HG03108 (cell line): ENCODE results near the gene SLC2A2.
"Not testable (repeated sequence)": the region's sequence is repeated elsewhere in the genome, so short reads cannot be mapped to it uniquely, and the experiment has no call there.

Experiments used
- ATAC-seq: cut with Tn5 transposase; IDR thresholded peaks from one replicate; pipeline ENCODE4 v1.9.1; 2021; ENCODE audit warnings: moderate library complexity; ENCODE audit not compliant: unreplicated experiment

The SLC2A2 gene

DNA sequence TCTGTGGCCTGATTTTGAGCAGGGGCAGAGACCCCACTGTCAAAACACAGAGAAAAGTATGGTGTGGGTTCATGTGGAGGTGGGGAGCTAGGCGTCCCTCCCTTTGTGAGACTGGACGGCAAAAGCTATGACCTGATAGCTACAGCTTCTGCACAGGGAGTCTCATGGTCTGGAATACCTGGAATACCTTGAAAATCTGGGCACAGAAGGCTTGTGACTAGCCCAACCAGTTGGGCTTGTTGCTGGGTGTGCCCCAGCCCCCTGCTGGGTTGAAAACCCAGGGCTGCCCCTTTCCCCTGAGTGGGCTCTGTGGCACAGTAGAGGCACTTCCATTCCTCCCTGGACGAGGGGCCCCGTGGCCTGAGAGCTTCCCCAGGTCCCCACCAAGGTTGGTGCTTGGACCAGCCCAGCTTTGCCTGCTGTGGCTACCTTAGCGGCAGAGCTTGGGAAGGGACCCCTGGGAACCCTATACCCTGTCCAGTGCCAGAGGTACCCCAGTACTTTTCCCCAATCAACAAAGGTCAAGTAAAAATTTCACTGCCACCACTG, 37.3 kb downstream of the SLC2A2 start:
- ATAC-seq: no peak

DNA sequence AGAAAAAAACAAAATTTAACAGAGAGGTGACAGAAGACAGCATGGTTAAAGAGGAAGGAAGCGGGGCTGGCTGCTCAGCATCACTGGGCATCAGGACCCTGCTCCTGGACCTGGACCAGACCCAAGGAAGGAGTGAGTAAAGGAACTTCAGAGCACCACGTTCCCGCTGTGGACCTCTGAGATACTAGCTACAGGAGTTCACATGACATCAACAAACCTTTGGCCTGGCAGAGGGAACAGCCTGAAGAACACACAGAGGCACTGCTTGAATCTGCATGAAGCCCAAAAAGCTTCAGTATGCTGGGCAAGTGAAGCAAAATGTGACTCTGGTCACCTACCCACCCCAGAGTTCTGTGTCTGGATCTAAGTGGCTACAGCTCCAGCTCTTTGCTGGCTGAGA, 38.1 kb downstream of the SLC2A2 start:
- no peak for ATAC-seq

DNA sequence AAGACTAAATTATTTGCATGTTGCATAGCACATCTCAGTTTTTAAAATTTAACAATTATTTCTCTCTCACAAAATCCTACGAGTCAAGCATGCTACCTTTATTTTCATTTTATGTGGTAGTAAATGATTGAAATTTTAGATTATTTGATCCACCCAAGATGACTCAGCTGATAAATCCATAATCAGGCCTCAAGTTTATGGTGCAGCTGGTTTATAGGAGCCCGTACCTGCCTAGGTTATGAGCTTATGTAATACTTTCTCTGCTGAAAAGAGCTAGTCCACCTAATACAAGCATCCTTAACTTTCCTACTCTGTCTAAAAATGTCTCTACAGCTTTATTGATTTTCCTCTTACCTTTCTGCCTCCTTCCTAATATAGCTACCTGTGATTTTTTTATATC, 41.2 kb downstream of the SLC2A2 start:
- ATAC-seq: no peak

DNA sequence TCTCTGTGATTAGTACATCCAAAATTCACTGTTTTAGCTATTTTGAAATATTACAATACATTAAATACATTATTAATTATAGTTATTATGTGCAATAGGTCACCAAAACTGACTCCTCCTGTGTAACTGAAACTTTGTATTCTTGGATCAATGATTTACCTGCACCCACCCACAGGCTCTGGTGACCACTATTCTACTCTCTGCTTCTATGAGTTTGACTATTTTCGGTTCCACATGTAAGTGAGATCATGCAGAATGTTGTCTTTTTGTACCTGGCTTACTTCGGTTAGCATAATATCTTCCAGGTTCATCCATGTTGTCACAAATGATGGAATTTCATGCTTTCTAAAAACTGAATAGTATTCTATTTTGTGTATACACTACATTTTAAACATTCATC, 43.8 kb downstream of the SLC2A2 start:
- peak; percentile 98 for ATAC-seq

DNA sequence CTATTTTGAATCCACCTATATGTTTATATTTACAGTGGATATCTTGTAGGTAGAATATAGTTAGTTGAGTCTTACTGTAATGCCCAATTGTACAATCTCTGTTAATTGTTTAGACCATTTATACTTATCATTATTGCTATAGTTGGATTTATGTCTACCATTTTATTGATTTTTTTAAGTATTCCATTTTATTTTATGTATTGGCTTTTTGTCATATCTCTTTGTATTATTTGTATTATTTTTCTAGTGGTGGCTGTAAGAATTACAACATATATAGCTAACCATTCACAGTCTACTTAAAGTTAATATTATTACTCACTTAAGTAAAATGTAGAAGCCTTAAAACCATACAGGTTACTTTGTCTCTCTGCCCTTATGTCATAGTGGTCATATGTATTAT, 46.1 kb downstream of the SLC2A2 start:
- ATAC-seq: no peak

DNA sequence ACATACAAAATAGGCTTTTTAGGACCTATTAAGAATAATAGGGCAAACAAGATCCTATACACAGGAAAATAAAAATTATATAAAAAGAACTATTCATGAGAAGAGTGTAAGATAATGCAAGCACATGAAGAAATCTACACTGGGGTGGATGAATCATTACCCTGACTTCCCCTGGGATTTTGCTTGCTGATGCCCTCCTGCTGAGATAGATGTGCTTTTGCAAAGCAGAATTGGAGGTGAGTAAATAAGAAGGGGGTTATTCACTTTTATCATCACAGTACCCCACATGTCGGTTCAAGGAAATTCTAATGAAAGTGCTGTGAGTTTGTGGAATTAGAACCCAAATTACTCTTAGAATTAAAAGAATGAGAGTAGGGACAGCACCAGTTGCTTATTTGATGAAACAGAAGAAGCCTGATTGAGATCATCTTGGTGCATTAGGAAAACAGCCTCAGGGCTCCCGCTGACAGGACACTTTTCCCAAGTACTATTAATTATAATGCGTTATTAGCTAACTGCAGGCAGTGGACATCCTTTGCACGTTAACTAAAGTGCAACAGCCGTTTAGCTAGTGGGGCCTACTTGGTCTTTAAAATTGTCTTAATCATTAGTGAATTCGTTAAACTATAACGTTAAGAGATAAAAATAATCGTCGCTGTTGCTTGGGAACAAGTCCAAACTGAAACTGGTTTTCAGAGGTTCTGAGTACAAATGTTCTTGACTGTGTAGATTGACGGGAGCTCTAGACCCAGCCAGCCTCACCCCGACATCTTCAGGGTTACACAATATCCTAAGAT, 48.4 kb downstream of the SLC2A2 start:
- ATAC-seq: no peak

DNA sequence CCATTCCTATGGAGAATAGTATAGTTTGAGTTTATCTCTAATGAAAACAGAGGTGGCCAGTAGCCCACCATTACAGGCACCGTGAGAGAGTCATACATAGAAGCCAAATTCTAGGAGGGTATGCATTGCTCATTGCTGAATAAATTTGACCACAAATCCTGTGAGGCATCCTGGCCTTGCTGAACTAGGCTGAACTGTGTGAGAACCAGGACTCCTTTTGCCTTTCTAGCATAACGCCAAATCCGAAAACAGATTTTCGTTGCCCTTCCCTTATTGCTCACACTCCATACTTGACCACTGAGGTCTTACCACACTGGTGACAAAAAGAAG, 50.4 kb downstream of the SLC2A2 start:
- no peak for ATAC-seq

GRCh38 chr3:170975283-170976189, 51.0 kb downstream of the SLC2A2 start:
- no peak for ATAC-seq

DNA sequence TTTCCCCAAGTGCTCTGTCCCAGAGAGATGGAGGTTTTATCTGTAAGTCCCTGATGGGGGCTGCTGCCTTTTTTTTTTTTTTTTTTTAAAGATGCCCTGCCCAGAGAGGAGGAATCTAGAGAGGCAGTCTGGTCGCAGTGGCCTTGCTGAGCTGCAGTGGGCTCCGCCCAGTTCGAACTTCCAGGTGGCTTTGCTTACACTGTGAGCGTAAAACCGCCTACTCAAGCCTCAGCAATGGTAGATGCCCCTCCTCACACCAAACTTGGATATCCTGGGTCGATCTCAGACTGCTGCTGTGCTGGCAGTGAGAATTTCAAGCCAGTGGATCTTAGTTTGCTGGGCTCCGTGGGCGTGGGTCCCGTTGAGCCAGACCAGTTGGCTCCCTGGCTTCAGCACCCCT, 51.6 kb downstream of the SLC2A2 start:
- no peak for ATAC-seq

- not testable (repeated sequence) for ATAC-seq
These were observed 53.6 kb downstream of the SLC2A2 start for GRCh38 chr3:170972917-170973316.

GRCh38 chr3:170967126-170967525, 59.4 kb downstream of the SLC2A2 start:
- ATAC-seq: no peak

DNA sequence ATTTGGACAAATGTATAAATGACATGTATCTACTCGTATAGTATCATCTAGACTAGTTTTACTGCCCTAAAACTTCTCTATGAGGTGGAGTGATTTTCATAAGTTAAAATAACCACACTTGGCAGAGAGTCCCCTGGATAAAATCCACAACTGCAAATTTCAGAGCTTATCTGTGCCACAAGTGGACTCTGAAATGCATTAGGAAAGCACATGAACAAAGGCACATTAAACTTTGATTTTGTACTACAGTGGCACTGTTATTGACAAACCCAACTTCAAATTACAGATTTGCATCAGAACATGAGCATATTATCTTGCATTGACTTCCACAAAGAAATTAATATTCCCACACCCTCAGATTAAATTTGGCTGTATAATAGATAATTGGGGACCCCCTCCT, 60.0 kb downstream of the SLC2A2 start:
- no peak for ATAC-seq

GRCh38 chr3:170962411-170962810, 64.1 kb downstream of the SLC2A2 start:
- ATAC-seq: no peak

GRCh38 chr3:170961616-170962400, 64.7 kb downstream of the SLC2A2 start:
- ATAC-seq: no peak

DNA sequence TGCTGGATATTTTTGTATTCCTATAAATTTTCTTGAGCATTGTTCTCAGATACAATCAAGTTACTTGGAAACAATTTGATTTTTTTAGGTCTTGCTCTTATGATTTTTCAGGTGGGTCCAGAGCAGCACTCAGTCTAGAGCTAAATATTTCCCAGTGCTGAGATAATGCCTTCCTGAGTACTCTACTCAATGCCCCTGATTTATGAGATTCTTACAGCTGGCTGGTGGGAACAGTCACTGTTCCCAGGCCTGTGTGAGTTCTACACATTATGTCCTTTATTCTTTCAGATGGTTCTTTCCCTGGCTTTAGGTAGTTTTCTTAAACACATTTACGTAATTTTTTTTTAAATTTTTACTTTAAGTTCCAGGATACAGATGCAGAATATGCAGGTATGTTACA, 67.1 kb downstream of the SLC2A2 start:
- no peak for ATAC-seq

- no peak for ATAC-seq
These were observed 69.9 kb downstream of the SLC2A2 start for GRCh38 chr3:170956647-170957046.

DNA sequence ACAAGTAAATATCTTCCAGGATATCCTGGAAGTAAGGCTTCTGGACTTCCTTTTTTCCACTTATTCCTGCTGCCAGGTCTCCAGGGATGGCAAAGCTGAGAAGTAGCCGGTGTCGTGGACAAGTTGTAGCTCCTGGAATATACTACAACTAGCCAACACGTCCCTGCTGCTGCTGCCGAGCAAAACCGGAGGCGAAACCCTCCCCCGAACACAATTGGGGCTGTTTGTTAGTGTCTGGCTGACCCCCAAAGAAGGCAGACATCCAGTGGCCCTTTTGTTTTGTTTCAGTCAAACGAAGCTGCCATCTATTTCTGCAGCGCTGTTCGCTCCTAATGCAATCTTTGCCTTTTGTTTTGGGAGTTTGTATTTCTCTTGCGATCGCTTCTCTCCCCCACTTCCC, 72.8 kb downstream of the SLC2A2 start:
- no peak for ATAC-seq

DNA sequence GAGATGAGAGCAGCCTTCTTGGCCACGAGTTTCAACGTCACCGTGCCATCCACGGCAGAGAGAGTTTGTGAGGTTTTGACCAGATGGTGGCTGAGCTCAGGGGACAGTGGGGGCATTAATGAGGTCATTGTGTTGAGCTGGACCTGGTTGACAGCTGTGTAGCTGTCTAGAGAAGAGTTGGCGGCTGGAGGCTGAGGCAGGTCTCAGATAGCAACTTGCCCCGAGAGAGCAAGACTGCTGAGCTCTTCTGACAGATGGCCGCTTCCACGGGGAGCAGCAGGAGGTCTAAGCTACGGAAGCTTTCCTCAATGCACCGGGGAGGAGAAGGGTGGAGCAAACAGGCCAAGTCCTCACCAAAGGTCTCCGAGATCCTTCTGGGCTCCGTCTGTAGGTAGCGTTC, 73.3 kb downstream of the SLC2A2 start:
- ATAC-seq: no peak

- no peak for ATAC-seq
These were observed 77.3 kb downstream of the SLC2A2 start for GRCh38 chr3:170949211-170949610.

DNA sequence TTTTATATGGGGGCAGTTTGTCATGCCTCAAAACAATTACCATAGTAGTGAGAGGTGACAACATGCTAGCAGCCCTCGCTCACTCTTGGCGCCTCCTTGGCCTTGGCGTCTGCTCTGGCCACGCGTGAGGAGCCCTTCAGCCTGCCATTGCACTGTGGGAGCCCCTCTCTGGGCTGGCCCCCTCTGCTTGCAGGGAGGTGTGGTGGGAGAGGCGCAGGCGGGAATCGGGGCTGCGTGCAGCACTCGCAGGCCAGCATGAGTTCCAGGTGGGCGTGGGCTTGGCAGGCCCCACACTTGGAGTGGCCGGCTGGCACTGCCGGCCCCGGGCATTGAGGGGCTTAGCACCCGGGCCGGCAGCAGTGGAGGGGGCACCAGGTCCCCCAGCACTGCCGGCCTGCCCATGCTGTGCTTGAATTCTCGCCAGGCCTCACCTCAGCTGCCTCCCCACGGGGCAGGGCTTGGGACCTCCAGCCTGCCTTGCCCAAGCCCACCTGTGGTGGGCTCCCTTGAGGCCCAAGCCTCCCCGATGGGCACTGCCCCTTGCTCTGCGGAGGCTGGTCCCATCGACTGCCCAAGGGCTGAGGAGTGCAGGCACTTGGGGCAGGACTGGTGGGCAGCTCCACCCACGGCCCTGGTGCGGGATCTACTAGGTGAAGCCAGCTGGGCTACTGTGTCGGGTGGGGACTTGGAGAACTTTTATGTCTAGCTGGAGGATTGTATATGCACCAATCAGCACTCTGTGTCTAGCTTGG, 79.3 kb downstream of the SLC2A2 start:
- ATAC-seq: no peak
